Measurements from ENCODE around the gene STAT4. TPM values are rescaled to one million over a fixed set of nuclear protein-coding genes. Genes with fewer than 3 reads are reported as not detected.
A peak's percentile ranks its signal among the peaks of the same experiment; 100 is the strongest.

STAT4 gene
- total RNA-seq, 1 experiment from 2014 or later: 0.44 TPM

GRCh38 chr2:191053256-191053655, 97.5 kb downstream of the STAT4 start (continued):
- no peak for TF ChIP-seq SMAD3 (CRISPR knock-in tag; IDR thresholded peaks at IDR 0.05; ENCODE audit: borderline replicate concordance)
- TF ChIP-seq MXD4 (CRISPR knock-in tag; IDR thresholded peaks at IDR 0.05; ENCODE audit: borderline replicate concordance): no peak

GRCh38 chr2:191051825-191052778, 98.7 kb downstream of the STAT4 start:
- no peaks in the 10 kb centered on the region for H3K36me3 Mint-ChIP-seq
- H3K4me1 Mint-ChIP-seq: peaks cover 10% of the 10 kb centered on the region; the same call in 1 of the 2 replicates
- ChIA-PET CTCF (interaction anchor here (0.6 to 4.6 kb wide), 36 partner anchors 10 to 732 kb away, joined by 3 to 68 read pairs (median 5); partner anchors contain the start of genes HIBCH and STAT4), POLR2A (no interaction called here)
- DNase-seq (ENCODE audit: low spot score): no peak
- H3K27me3 Mint-ChIP-seq (ENCODE audit: low read depth): no peaks in the 10 kb centered on the region; the same call in 1 of the 2 replicates
- no peak for TF ChIP-seq HMGA2 (CRISPR knock-in tag; IDR thresholded peaks at IDR 0.05)
- TF ChIP-seq, protein P1, sequence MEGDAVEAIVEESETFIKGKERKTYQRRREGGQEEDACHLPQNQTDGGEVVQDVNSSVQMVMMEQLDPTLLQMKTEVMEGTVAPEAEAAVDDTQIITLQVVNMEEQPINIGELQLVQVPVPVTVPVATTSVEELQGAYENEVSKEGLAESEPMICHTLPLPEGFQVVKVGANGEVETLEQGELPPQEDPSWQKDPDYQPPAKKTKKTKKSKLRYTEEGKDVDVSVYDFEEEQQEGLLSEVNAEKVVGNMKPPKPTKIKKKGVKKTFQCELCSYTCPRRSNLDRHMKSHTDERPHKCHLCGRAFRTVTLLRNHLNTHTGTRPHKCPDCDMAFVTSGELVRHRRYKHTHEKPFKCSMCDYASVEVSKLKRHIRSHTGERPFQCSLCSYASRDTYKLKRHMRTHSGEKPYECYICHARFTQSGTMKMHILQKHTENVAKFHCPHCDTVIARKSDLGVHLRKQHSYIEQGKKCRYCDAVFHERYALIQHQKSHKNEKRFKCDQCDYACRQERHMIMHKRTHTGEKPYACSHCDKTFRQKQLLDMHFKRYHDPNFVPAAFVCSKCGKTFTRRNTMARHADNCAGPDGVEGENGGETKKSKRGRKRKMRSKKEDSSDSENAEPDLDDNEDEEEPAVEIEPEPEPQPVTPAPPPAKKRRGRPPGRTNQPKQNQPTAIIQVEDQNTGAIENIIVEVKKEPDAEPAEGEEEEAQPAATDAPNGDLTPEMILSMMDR (IDR thresholded peaks at IDR 0.05): peak; percentile 54; the same call in 1 of the 2 replicates
- ATAC-seq: peak; percentile 53; the same call in 1 of the 2 replicates
- H3K4me3 Mint-ChIP-seq: no peak overlapping the region
- H3K9me3 Mint-ChIP-seq: no peaks in the 10 kb centered on the region
- H3K27ac Mint-ChIP-seq: no peak overlapping the region

DNA sequence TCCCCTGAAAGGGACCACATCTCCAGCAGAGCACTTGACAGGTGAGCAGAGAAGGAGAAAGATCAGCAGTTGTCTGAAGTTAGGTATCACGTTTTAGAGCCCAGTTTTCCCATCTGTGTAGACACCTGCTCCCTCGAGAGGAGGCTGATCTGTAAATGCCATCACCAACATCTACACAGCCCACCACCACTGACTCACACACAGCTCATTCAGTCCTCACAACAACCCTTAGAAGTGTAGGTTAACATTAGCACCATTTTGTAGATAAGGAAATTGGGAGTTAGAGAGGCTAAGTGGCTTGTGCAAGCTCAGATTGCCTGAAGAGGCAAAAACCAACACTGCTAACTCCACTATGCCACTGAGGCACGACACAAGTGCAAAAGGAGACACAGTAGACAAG, 99.6 kb downstream of the STAT4 start:
- no peak overlapping the region for H3K4me3 Mint-ChIP-seq
- H3K9me3 Mint-ChIP-seq: no peaks in the 10 kb centered on the region
- DNase-seq (ENCODE audit: low spot score): no peak
- ATAC-seq: no peak
- H3K27me3 Mint-ChIP-seq (ENCODE audit: low read depth): no peaks in the 10 kb centered on the region; the same call in 1 of the 2 replicates
- ChIA-PET CTCF (interaction anchor here (0.7 to 4.6 kb wide), 9 partner anchors 9 to 471 kb away, joined by 3 to 68 read pairs (median 21); partner anchors contain the start of gene STAT4), POLR2A (no interaction called here)
- H3K4me1 Mint-ChIP-seq: peaks cover 10% of the 10 kb centered on the region; the same call in 1 of the 2 replicates
- no peaks in the 10 kb centered on the region for H3K36me3 Mint-ChIP-seq
- H3K27ac Mint-ChIP-seq: no peak overlapping the region
- TF ChIP-seq CBFB (CRISPR knock-in tag; IDR thresholded peaks at IDR 0.05; ENCODE audit: low read depth) (no peak), NFYB (CRISPR knock-in tag; conservative IDR thresholded peaks at IDR 0.05; ENCODE audit: low read depth) (no peak), TEAD1 (CRISPR knock-in tag; IDR thresholded peaks at IDR 0.05) (no peak), GABPB1 (CRISPR knock-in tag; IDR thresholded peaks at IDR 0.05) (no peak), CREM (CRISPR knock-in tag; IDR thresholded peaks at IDR 0.05) (no peak), MYBL2 (CRISPR knock-in tag; IDR thresholded peaks at IDR 0.05) (no peak), SMAD4 (CRISPR knock-in tag; IDR thresholded peaks at IDR 0.05) (no peak), KAT7 (CRISPR knock-in tag; IDR thresholded peaks at IDR 0.05; ENCODE audit: borderline replicate concordance) (no peak), ESRRA (CRISPR knock-in tag; IDR thresholded peaks at IDR 0.05; ENCODE audit: borderline replicate concordance) (no peak), FOXK1 (CRISPR knock-in tag; IDR thresholded peaks at IDR 0.05) (no peak), ZBTB21 (CRISPR knock-in tag; IDR thresholded peaks at IDR 0.05; ENCODE audit: borderline replicate concordance) (no peak)
- TF ChIP-seq, protein P2, sequence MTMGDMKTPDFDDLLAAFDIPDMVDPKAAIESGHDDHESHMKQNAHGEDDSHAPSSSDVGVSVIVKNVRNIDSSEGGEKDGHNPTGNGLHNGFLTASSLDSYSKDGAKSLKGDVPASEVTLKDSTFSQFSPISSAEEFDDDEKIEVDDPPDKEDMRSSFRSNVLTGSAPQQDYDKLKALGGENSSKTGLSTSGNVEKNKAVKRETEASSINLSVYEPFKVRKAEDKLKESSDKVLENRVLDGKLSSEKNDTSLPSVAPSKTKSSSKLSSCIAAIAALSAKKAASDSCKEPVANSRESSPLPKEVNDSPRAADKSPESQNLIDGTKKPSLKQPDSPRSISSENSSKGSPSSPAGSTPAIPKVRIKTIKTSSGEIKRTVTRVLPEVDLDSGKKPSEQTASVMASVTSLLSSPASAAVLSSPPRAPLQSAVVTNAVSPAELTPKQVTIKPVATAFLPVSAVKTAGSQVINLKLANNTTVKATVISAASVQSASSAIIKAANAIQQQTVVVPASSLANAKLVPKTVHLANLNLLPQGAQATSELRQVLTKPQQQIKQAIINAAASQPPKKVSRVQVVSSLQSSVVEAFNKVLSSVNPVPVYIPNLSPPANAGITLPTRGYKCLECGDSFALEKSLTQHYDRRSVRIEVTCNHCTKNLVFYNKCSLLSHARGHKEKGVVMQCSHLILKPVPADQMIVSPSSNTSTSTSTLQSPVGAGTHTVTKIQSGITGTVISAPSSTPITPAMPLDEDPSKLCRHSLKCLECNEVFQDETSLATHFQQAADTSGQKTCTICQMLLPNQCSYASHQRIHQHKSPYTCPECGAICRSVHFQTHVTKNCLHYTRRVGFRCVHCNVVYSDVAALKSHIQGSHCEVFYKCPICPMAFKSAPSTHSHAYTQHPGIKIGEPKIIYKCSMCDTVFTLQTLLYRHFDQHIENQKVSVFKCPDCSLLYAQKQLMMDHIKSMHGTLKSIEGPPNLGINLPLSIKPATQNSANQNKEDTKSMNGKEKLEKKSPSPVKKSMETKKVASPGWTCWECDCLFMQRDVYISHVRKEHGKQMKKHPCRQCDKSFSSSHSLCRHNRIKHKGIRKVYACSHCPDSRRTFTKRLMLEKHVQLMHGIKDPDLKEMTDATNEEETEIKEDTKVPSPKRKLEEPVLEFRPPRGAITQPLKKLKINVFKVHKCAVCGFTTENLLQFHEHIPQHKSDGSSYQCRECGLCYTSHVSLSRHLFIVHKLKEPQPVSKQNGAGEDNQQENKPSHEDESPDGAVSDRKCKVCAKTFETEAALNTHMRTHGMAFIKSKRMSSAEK (CRISPR knock-in tag; IDR thresholded peaks at IDR 0.05; ENCODE audit: borderline replicate concordance): no peak
- TF ChIP-seq, protein P3, sequence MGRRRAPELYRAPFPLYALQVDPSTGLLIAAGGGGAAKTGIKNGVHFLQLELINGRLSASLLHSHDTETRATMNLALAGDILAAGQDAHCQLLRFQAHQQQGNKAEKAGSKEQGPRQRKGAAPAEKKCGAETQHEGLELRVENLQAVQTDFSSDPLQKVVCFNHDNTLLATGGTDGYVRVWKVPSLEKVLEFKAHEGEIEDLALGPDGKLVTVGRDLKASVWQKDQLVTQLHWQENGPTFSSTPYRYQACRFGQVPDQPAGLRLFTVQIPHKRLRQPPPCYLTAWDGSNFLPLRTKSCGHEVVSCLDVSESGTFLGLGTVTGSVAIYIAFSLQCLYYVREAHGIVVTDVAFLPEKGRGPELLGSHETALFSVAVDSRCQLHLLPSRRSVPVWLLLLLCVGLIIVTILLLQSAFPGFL (CRISPR knock-in tag; IDR thresholded peaks at IDR 0.05; ENCODE audit: borderline replicate concordance): no peak
- TF ChIP-seq, protein P4, sequence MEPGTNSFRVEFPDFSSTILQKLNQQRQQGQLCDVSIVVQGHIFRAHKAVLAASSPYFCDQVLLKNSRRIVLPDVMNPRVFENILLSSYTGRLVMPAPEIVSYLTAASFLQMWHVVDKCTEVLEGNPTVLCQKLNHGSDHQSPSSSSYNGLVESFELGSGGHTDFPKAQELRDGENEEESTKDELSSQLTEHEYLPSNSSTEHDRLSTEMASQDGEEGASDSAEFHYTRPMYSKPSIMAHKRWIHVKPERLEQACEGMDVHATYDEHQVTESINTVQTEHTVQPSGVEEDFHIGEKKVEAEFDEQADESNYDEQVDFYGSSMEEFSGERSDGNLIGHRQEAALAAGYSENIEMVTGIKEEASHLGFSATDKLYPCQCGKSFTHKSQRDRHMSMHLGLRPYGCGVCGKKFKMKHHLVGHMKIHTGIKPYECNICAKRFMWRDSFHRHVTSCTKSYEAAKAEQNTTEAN (CRISPR knock-in tag; IDR thresholded peaks at IDR 0.05): no peak
- TF ChIP-seq, protein P5, sequence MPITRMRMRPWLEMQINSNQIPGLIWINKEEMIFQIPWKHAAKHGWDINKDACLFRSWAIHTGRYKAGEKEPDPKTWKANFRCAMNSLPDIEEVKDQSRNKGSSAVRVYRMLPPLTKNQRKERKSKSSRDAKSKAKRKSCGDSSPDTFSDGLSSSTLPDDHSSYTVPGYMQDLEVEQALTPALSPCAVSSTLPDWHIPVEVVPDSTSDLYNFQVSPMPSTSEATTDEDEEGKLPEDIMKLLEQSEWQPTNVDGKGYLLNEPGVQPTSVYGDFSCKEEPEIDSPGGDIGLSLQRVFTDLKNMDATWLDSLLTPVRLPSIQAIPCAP (CRISPR knock-in tag; IDR thresholded peaks at IDR 0.05): no peak
- TF ChIP-seq, protein P6, sequence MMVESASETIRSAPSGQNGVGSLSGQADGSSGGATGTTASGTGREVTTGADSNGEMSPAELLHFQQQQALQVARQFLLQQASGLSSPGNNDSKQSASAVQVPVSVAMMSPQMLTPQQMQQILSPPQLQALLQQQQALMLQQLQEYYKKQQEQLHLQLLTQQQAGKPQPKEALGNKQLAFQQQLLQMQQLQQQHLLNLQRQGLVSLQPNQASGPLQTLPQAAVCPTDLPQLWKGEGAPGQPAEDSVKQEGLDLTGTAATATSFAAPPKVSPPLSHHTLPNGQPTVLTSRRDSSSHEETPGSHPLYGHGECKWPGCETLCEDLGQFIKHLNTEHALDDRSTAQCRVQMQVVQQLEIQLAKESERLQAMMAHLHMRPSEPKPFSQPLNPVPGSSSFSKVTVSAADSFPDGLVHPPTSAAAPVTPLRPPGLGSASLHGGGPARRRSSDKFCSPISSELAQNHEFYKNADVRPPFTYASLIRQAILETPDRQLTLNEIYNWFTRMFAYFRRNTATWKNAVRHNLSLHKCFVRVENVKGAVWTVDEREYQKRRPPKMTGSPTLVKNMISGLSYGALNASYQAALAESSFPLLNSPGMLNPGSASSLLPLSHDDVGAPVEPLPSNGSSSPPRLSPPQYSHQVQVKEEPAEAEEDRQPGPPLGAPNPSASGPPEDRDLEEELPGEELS (CRISPR knock-in tag; IDR thresholded peaks at IDR 0.05): no peak
